Astrocyte of the hippocampus (primary cell): ENCODE results near the gene ADIG.

ENCODE experiments used
- DNase-seq: peaks from one replicate; pipeline ENCODE4 v3.0.0; 2011; ENCODE audit warnings: low read depth, low spot score

The ADIG gene

GRCh38 chr20:38630727-38631126, 49.7 kb downstream of the ADIG start:
- DNase-seq, result no peak

- DNase-seq, result no peak
Measured at GRCh38 chr20:38631155-38632022, 50.4 kb downstream of the ADIG start.

GRCh38 chr20:38633577-38634093, 52.6 kb downstream of the ADIG start:
- peak; percentile 66 for DNase-seq

DNA sequence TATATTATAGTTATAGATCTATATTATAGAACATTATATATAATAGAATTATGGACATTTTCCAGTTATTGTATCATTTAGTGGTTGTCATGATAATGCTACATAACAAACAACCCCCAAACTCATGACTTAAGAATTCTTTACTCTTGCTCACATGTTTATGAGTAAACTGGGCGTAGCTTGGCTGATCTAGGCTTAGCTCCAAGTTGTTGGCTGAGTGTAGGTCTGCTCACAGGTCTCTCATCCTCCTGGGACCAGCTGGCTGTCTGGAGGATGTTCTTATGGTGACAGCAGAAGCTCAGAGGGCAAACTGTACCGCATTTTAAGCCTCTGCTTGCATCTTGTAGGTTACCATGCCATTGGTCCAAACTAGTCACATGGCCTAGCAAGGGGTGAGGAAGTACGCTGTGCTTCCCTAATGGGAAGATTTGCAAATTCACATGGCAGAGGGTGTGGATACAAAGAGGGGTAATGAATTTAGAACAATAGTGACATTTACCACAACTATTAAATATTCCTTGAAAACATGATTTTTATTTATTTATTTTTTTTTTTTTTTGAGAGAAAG, 54.8 kb downstream of the ADIG start:
- peak; percentile 7 for DNase-seq
